ENCODE data around the gene EHF.

The EHF gene

DNA sequence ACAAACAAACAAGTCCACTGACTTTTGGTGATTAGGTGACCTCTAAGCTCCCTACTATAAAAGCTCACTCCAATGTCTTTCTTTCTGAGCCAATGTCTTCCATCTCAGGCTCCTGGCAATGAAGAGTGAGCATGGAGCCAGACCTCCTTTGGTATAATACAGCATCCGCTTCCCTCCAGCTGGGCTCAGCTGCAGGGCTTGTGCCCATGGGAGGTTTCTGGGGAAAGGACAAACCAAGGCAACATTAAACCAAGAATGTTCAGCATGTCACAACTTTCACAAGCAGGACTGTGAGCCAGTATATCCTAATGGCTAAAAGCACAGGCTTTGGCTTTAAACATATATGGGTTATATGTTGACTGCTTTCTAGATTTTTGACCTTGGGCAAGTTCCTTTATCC, 58.8 kb downstream of the EHF start (continued):
- TF ChIP-seq ZNF23 (tag by site-specific recombination; IDR thresholded peaks at IDR 0.05; ENCODE audit: borderline replicate concordance) (no peak), ZNF501 (tag by site-specific recombination; IDR thresholded peaks at IDR 0.05) (no peak), ZNF19 (tag by site-specific recombination; IDR thresholded peaks at IDR 0.05; ENCODE audit: low read depth) (no peak)

DNA sequence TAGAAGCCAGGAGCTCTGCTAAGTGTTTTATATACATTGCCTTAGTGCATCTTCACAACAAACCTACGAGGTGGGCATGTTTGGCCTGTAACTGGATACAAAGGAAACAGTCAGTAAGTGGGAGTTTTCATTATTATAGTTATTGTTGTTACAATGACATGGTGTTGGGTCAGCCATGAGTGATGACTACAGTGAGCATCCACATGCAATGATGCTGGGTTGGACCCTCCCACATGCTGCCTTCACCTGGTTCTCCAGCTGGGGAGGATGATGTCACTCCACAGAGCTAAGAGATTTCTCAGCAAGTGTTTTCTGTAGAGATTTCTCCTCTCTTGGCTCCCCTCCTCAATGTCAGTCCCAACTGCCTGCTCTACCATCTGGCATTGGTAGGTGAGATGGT, 59.3 kb downstream of the EHF start:
- CTCF ChIA-PET, result interaction anchor here (0.6 kb wide), 2 partner anchors 207 to 1586 kb away, joined by 3 read pairs; no protein-coding TSS in a partner anchor
- no peak for TF ChIP-seq ZNF776 (tag by site-specific recombination; IDR thresholded peaks at IDR 0.05; ENCODE audit: borderline replicate concordance)
- TF ChIP-seq MYNN (tag by site-specific recombination; IDR thresholded peaks at IDR 0.05; ENCODE audit: borderline replicate concordance), result no peak
- peak; percentile 50 for TF ChIP-seq ZIC2 (tag by site-specific recombination; IDR thresholded peaks at IDR 0.05)
- TF ChIP-seq ZNF629 (tag by site-specific recombination; IDR thresholded peaks at IDR 0.05), result 0 out of 2 replicates have a peak, but pooled peaks have one; percentile 35
- TF ChIP-seq ZNF404 (tag by site-specific recombination; IDR thresholded peaks at IDR 0.05), result no peak
- peak; percentile 49; the same call in 1 of the 2 replicates for TF ChIP-seq ZBTB21 (tag by site-specific recombination; IDR thresholded peaks at IDR 0.05)
- peak; percentile 48 for TF ChIP-seq ZFHX2 (tag by site-specific recombination; conservative IDR thresholded peaks at IDR 0.05)
- TF ChIP-seq ZNF10 (tag by site-specific recombination; IDR thresholded peaks at IDR 0.05), result peak; percentile 46; the same call in 1 of the 2 replicates
- TF ChIP-seq, protein P1, sequence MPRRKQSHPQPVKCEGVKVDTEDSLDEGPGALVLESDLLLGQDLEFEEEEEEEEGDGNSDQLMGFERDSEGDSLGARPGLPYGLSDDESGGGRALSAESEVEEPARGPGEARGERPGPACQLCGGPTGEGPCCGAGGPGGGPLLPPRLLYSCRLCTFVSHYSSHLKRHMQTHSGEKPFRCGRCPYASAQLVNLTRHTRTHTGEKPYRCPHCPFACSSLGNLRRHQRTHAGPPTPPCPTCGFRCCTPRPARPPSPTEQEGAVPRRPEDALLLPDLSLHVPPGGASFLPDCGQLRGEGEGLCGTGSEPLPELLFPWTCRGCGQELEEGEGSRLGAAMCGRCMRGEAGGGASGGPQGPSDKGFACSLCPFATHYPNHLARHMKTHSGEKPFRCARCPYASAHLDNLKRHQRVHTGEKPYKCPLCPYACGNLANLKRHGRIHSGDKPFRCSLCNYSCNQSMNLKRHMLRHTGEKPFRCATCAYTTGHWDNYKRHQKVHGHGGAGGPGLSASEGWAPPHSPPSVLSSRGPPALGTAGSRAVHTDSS (tag by site-specific recombination; IDR thresholded peaks at IDR 0.05), result no peak
- Histone ChIP-seq H3K9me3 (ENCODE audit: control insufficient read depth, insufficient read depth, low read depth, low read length) (no peaks in the 10 kb centered on the region), H3K36me3 (ENCODE audit: control insufficient read depth in 2 of 2, insufficient read depth in 1 of 2, low read length in 2 of 2) (no peaks in the 10 kb centered on the region), H3K4me3 (ENCODE audit: low read depth, low read length) (no peak overlapping the region), H3K4me1 (ENCODE audit: control insufficient read depth, insufficient read depth, low read length) (no peaks in the 10 kb centered on the region), H3K27ac (ENCODE audit: extremely low read depth, low read depth, low read length) (no peak overlapping the region)
- POLR2A ChIA-PET, result no interaction called here

DNA sequence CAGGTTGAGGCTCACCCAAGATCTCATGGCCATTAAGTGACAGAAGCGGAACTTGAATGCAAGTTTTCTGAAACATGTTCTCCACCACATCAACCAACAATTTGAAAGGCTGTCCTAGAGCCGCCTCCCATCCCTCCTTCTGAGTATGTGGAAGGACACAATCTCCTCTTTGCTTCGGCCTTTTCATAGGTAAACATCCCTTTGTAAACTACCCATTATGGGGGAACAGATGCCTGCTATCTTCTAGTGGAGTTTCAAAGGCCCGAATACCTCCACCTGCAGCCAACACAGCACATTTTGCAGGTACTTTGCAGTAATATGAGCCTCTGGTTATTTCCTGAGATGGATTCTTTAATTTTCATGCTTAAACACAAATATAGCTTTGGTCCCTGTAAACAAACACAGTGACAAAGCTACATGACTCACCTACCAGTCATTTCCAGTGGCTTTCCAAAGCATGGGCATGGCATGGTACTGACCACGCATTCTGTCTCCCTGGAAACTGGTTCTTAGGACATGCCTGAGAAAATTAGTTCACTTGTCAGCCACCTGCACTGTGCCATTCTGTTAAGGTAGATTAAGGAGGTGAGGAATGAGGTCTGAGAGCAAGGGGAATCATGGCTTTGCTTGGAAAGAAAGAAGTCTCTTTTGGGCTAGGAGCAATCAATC, 60.2 kb downstream of the EHF start:
- Histone ChIP-seq H3K27ac (ENCODE audit: extremely low read depth, low read depth, low read length) (no peak overlapping the region), H3K4me1 (ENCODE audit: control insufficient read depth, insufficient read depth, low read length) (no peaks in the 10 kb centered on the region), H3K4me3 (ENCODE audit: low read depth, low read length) (no peak overlapping the region), H3K9me3 (ENCODE audit: control insufficient read depth, insufficient read depth, low read depth, low read length) (no peaks in the 10 kb centered on the region), H3K36me3 (ENCODE audit: control insufficient read depth in 2 of 2, insufficient read depth in 1 of 2, low read length in 2 of 2) (no peaks in the 10 kb centered on the region)
- POLR2A ChIA-PET, result no interaction called here
- CTCF ChIA-PET, result interaction anchor here (0.6 to 1.1 kb wide), 3 partner anchors 32 to 1585 kb away, joined by 3 to 4 read pairs (median 3); no protein-coding TSS in a partner anchor
- TF ChIP-seq ZNF776 (tag by site-specific recombination; IDR thresholded peaks at IDR 0.05; ENCODE audit: borderline replicate concordance) (no peak), SCRT2 (tag by site-specific recombination; IDR thresholded peaks at IDR 0.05) (no peak), ZNF175 (tag by site-specific recombination; IDR thresholded peaks at IDR 0.05) (no peak), ZNF473 (tag by site-specific recombination; IDR thresholded peaks at IDR 0.05) (no peak), SP2 (tag by site-specific recombination; IDR thresholded peaks at IDR 0.05) (no peak), ZIC2 (tag by site-specific recombination; IDR thresholded peaks at IDR 0.05) (no peak), ZNF335 (tag by site-specific recombination; conservative IDR thresholded peaks at IDR 0.05) (no peak), GLIS1 (tag by site-specific recombination; IDR thresholded peaks at IDR 0.05) (no peak), ZNF394 (tag by site-specific recombination; IDR thresholded peaks at IDR 0.05; ENCODE audit: borderline replicate concordance) (no peak), ZNF670 (tag by site-specific recombination; IDR thresholded peaks at IDR 0.05; ENCODE audit: low read depth) (no peak), ZNF596 (tag by site-specific recombination; IDR thresholded peaks at IDR 0.05) (no peak), ZFP3 (tag by site-specific recombination; IDR thresholded peaks at IDR 0.05; ENCODE audit: low read depth) (no peak), ZNF624 (tag by site-specific recombination; IDR thresholded peaks at IDR 0.05) (no peak), ZNF529 (tag by site-specific recombination; IDR thresholded peaks at IDR 0.05; ENCODE audit: insufficient replicate concordance) (no peak), ZNF48 (tag by site-specific recombination; IDR thresholded peaks at IDR 0.05) (no peak), GLIS2 (tag by site-specific recombination; IDR thresholded peaks at IDR 0.05) (no peak), ZBTB17 (tag by site-specific recombination; IDR thresholded peaks at IDR 0.05) (no peak)
- TF ChIP-seq, protein P2, sequence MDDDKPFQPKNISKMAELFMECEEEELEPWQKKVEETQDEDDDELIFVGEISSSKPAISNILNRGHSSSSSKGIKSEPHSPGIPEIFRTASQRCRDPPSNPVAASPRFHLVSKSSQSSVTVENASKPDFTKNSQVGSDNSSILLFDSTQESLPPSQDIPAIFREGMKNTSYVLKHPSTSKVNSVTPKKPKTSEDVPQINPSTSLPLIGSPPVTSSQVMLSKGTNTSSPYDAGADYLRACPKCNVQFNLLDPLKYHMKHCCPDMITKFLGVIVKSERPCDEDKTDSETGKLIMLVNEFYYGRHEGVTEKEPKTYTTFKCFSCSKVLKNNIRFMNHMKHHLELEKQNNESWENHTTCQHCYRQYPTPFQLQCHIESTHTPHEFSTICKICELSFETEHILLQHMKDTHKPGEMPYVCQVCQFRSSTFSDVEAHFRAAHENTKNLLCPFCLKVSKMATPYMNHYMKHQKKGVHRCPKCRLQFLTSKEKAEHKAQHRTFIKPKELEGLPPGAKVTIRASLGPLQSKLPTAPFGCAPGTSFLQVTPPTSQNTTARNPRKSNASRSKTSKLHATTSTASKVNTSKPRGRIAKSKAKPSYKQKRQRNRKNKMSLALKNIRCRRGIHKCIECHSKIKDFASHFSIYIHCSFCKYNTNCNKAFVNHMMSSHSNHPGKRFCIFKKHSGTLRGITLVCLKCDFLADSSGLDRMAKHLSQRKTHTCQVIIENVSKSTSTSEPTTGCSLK (tag by site-specific recombination; IDR thresholded peaks at IDR 0.05), result no peak
- TF ChIP-seq, protein P3, sequence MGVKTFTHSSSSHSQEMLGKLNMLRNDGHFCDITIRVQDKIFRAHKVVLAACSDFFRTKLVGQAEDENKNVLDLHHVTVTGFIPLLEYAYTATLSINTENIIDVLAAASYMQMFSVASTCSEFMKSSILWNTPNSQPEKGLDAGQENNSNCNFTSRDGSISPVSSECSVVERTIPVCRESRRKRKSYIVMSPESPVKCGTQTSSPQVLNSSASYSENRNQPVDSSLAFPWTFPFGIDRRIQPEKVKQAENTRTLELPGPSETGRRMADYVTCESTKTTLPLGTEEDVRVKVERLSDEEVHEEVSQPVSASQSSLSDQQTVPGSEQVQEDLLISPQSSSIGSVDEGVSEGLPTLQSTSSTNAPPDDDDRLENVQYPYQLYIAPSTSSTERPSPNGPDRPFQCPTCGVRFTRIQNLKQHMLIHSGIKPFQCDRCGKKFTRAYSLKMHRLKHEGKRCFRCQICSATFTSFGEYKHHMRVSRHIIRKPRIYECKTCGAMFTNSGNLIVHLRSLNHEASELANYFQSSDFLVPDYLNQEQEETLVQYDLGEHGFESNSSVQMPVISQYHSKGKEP (tag by site-specific recombination; IDR thresholded peaks at IDR 0.05), result no peak
